Osteocyte (in vitro differentiated cells): ENCODE results near the gene CALM3. TPM values are rescaled to one million over a fixed set of nuclear protein-coding genes. Genes with fewer than 3 reads are reported as not detected.

Experiments
- DNase-seq: peaks from one replicate; pipeline ENCODE4 v3.0.0; 2021; ENCODE audit warnings: mixed read lengths; ENCODE audit not compliant: unreplicated experiment; ENCODE audit errors: extremely low spot score
- H3K27ac Mint-ChIP-seq: one replicate; pipeline ENCODE4 v1.8.0; 2021; ENCODE audit warnings: mild to moderate bottlenecking, mixed read lengths; ENCODE audit not compliant: unreplicated experiment
- H3K27me3 Mint-ChIP-seq: one replicate; pipeline ENCODE4 v1.8.0; 2021; ENCODE audit warnings: mixed read lengths; ENCODE audit not compliant: unreplicated experiment
- H3K36me3 Mint-ChIP-seq: one replicate; pipeline ENCODE4 v1.8.0; 2021; ENCODE audit warnings: mixed read lengths; ENCODE audit not compliant: unreplicated experiment
- H3K4me1 Mint-ChIP-seq: one replicate; pipeline ENCODE4 v1.8.0; 2021; ENCODE audit warnings: mixed read lengths; ENCODE audit not compliant: unreplicated experiment
- H3K4me3 Mint-ChIP-seq: one replicate; pipeline ENCODE4 v1.8.0; 2021; ENCODE audit warnings: mild to moderate bottlenecking, moderate library complexity, mixed read lengths; ENCODE audit not compliant: unreplicated experiment
- H3K9me3 Mint-ChIP-seq: one replicate; pipeline ENCODE4 v1.8.0; 2021; ENCODE audit warnings: mixed read lengths; ENCODE audit not compliant: unreplicated experiment
- CTCF ChIP-seq: fragments of 200-600 bp; sonication (generic); IDR thresholded peaks from 2 replicates; pipeline ENCODE4 v1.5.0; 2021; ENCODE audit warnings: antibody characterized with exemption, mild to moderate bottlenecking, moderate library complexity
- total RNA-seq: library from RNA; stranded (reverse); gene quantifications from 2 replicates; pipeline ENCODE4 v1.2.1, GENCODE V29; 2021

Gene CALM3
- total RNA-seq, 1 donor from 2014 or later, result 168 TPM

GRCh38 chr19:46614114-46614722, 13.1 kb downstream of the CALM3 start:
- DNase-seq, result peak; percentile 94
- H3K36me3 Mint-ChIP-seq, result peaks cover 4% of the 10 kb centered on the region
- H3K4me1 Mint-ChIP-seq, result peaks cover 16% of the 10 kb centered on the region
- no peak overlapping the region for H3K4me3 Mint-ChIP-seq
- no peaks in the 10 kb centered on the region for H3K27me3 Mint-ChIP-seq
- H3K9me3 Mint-ChIP-seq, result no peaks in the 10 kb centered on the region
- no peak overlapping the region for H3K27ac Mint-ChIP-seq
- TF ChIP-seq CTCF, result peak; percentile 92

GRCh38 chr19:46615966-46616365, 14.8 kb downstream of the CALM3 start:
- no peak for DNase-seq
- Mint-ChIP-seq H3K27me3 (no peaks in the 10 kb centered on the region), H3K9me3 (no peaks in the 10 kb centered on the region), H3K4me1 (peaks cover 27% of the 10 kb centered on the region), H3K27ac (no peak overlapping the region), H3K36me3 (no peaks in the 10 kb centered on the region), H3K4me3 (no peak overlapping the region)
- no peak for TF ChIP-seq CTCF

- no peaks in the 10 kb centered on the region for H3K9me3 Mint-ChIP-seq
- H3K27ac Mint-ChIP-seq, result peak overlapping the region; percentile 52
- no peaks in the 10 kb centered on the region for H3K27me3 Mint-ChIP-seq
- no peak overlapping the region for H3K4me3 Mint-ChIP-seq
- no peak for DNase-seq
- H3K4me1 Mint-ChIP-seq, result peaks cover 33% of the 10 kb centered on the region
- TF ChIP-seq CTCF, result peak; percentile 58
- H3K36me3 Mint-ChIP-seq, result no peaks in the 10 kb centered on the region
Measured at GRCh38 chr19:46616631-46617322, 15.6 kb downstream of the CALM3 start.

GRCh38 chr19:46617601-46618000, 16.5 kb downstream of the CALM3 start:
- peaks cover 36% of the 10 kb centered on the region for H3K4me1 Mint-ChIP-seq
- no peaks in the 10 kb centered on the region for H3K27me3 Mint-ChIP-seq
- no peak overlapping the region for H3K4me3 Mint-ChIP-seq
- TF ChIP-seq CTCF, result no peak
- DNase-seq, result no peak
- H3K27ac Mint-ChIP-seq, result no peak overlapping the region
- H3K9me3 Mint-ChIP-seq, result no peaks in the 10 kb centered on the region
- H3K36me3 Mint-ChIP-seq, result no peaks in the 10 kb centered on the region

GRCh38 chr19:46618670-46619231, 17.6 kb downstream of the CALM3 start:
- Mint-ChIP-seq H3K9me3 (no peaks in the 10 kb centered on the region), H3K4me3 (no peak overlapping the region), H3K27me3 (no peaks in the 10 kb centered on the region), H3K4me1 (peaks cover 36% of the 10 kb centered on the region), H3K27ac (no peak overlapping the region), H3K36me3 (no peaks in the 10 kb centered on the region)
- TF ChIP-seq CTCF, result no peak
- DNase-seq, result no peak
